ENCODE measurements around the gene STARD7. TPM values are rescaled to one million over a fixed set of nuclear protein-coding genes. Genes with fewer than 3 reads are reported as not detected.

The STARD7 gene
- total and polyA plus RNA-seq, 2 experiments from 2014 or later = 161 to 214 TPM

- H3K27ac ChIP-seq = no peak overlapping the region
- TF ChIP-seq CTCF (IDR thresholded peaks at IDR 0.05; ENCODE audit: low read depth, low read length) = no peak
- no peaks in the 10 kb centered on the region for H3K27me3 ChIP-seq
- H3K4me3 ChIP-seq = no peak overlapping the region
- DNase-seq (ENCODE audit: low read depth in 1 of 2, low spot score in 1 of 2) = no peak
- no peaks in the 10 kb centered on the region for H3K36me3 ChIP-seq
- H3K9me3 ChIP-seq (ENCODE audit: low read depth) = no peaks in the 10 kb centered on the region
- peaks cover 40% of the 10 kb centered on the region for H3K4me1 ChIP-seq (ENCODE audit: low read depth)
These were observed 5.2 kb downstream of the STARD7 start for GRCh38 chr2:96203130-96204028.

DNA sequence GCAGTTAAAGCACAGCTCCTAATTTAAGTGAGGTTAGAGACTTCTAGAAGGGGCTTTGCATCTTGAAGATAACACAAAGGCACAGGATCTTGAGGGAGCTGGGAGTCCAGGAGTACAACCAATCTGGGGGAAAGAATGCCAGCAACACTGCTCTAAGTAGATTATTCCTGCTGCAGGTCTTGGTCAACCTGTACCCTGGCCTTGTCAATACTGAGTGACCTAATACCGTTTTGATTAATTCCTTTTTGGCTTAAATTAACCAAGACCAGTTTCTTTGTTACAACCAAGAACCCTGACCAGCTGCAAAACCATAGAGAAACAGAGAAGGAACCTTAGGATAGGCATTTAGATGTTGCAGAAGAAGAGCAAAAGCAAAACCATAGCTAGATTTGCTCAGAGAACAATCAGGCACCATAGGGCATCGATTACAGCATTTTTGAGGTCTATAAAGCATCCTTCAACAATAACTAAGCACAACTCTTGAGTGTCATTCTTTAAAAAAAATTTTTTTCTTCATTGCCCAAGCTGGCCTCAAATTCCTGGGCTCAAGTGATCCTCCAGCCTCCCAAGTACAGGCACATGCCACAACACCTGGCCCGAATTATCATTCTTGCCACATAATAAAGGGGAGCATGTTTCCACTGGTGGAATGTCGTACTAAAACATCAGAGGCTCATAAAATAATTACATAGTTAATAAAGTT lies 6.3 kb downstream of the STARD7 start:
- no peak overlapping the region for H3K4me3 ChIP-seq
- no peak for TF ChIP-seq CTCF (IDR thresholded peaks at IDR 0.05; ENCODE audit: low read depth, low read length)
- no peaks in the 10 kb centered on the region for H3K9me3 ChIP-seq (ENCODE audit: low read depth)
- peaks cover 40% of the 10 kb centered on the region for H3K4me1 ChIP-seq (ENCODE audit: low read depth)
- no peaks in the 10 kb centered on the region for H3K27me3 ChIP-seq
- H3K27ac ChIP-seq = peak overlapping the region; percentile 39
- H3K36me3 ChIP-seq = no peaks in the 10 kb centered on the region
- no peak for DNase-seq (ENCODE audit: low read depth in 1 of 2, low spot score in 1 of 2)

DNA sequence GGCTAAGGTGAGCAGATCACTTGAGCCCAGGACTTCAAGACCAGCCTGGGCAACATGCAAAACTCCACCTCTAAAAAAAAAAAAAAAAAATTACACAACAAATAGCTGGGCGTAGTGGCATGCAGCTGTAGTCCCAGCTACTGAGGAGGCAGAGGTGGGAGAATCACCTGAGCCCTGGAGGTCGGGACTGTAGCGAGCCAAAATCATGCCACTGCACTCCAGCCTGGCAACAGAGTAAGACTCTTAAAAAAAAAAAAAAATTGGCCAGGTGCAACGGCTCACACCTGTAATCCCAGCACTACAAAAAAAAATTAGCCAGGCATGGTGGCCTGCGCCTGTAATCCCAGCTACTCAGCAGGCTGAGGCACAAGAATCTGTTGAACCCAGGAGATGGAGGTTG lies 7.3 kb downstream of the STARD7 start:
- DNase-seq (ENCODE audit: low read depth in 1 of 2, low spot score in 1 of 2) = no peak
- H3K4me1 ChIP-seq (ENCODE audit: low read depth) = peaks cover 33% of the 10 kb centered on the region
- no peaks in the 10 kb centered on the region for H3K27me3 ChIP-seq
- no peaks in the 10 kb centered on the region for H3K9me3 ChIP-seq (ENCODE audit: low read depth)
- no peaks in the 10 kb centered on the region for H3K36me3 ChIP-seq
- no peak overlapping the region for H3K27ac ChIP-seq
- no peak for TF ChIP-seq CTCF (IDR thresholded peaks at IDR 0.05; ENCODE audit: low read depth, low read length)
- H3K4me3 ChIP-seq = no peak overlapping the region

GRCh38 chr2:96198921-96199320 lies 9.7 kb downstream of the STARD7 start:
- peaks cover 6% of the 10 kb centered on the region for H3K36me3 ChIP-seq
- no peak for TF ChIP-seq CTCF (IDR thresholded peaks at IDR 0.05; ENCODE audit: low read depth, low read length)
- no peaks in the 10 kb centered on the region for H3K9me3 ChIP-seq (ENCODE audit: low read depth)
- peaks cover 18% of the 10 kb centered on the region for H3K4me1 ChIP-seq (ENCODE audit: low read depth)
- H3K27ac ChIP-seq = peak overlapping the region; percentile 3
- no peaks in the 10 kb centered on the region for H3K27me3 ChIP-seq
- DNase-seq (ENCODE audit: low read depth in 1 of 2, low spot score in 1 of 2) = no peak
- H3K4me3 ChIP-seq = no peak overlapping the region

GRCh38 chr2:96197546-96198255 lies 10.9 kb downstream of the STARD7 start:
- peaks cover 18% of the 10 kb centered on the region for H3K36me3 ChIP-seq
- H3K4me1 ChIP-seq (ENCODE audit: low read depth) = peaks cover 11% of the 10 kb centered on the region
- H3K27ac ChIP-seq = no peak overlapping the region
- no peaks in the 10 kb centered on the region for H3K9me3 ChIP-seq (ENCODE audit: low read depth)
- DNase-seq (ENCODE audit: low read depth in 1 of 2, low spot score in 1 of 2) = peak in 1 of 2 donors; percentile 34
- no peak overlapping the region for H3K4me3 ChIP-seq
- H3K27me3 ChIP-seq = no peaks in the 10 kb centered on the region
- TF ChIP-seq CTCF (IDR thresholded peaks at IDR 0.05; ENCODE audit: low read depth, low read length) = no peak
